SK-N-SH (cell line): Measurements from ENCODE around the gene KRT20. TPM values are rescaled to one million over a fixed set of nuclear protein-coding genes. Genes with fewer than 3 reads are reported as not detected.
"Not testable (repeated sequence)": the region's sequence is repeated elsewhere in the genome, so short reads cannot be mapped to it uniquely, and the experiment has no call there.

Experiments
- CTCF ChIA-PET: fragments of 300-600, 350-600 bp; formaldehyde crosslinking; extraction: SDS; loops from one replicate; lab custom pipeline; 2021; lab: Yijun Ruan, JAX
- POLR2A ChIA-PET: fragments of 350-600 bp; sonication (Branson Sonifier 250); formaldehyde crosslinking; extraction: SDS; loops from one replicate; lab custom pipeline; 2020; ENCODE audit warnings: antibody characterized with exemption, inconsistent platforms; lab: Yijun Ruan, JAX
- DNase-seq: peaks from one replicate; pipeline ENCODE4 v3.0.0; 2012
- H2AFZ ChIP-seq: fragments of 200-600 bp; sonication (generic); 2 replicates; pipeline ENCODE4 v1.8.1; 2016; ENCODE audit warnings: antibody characterized with exemption, mild to moderate bottlenecking, low read depth
- H3F3A ChIP-seq: fragments of 200-600 bp; sonication (generic); replicated peaks from 2 replicates; pipeline ENCODE3; 2016; ENCODE audit warnings: antibody characterized with exemption, mild to moderate bottlenecking; ENCODE audit not compliant: insufficient read depth
- H3K27ac ChIP-seq, 2 experiments: fragments of 200-500 bp in 1 of 2; fragments of 200-600 bp in 1 of 2; sonication (Bioruptor generic) in 1 of 2; sonication (generic), shearing (Covaris generic) in 1 of 2; 2 replicates each; pipeline versions ENCODE4 v1.5.1 to v1.6.1; 2014 to 2016; ENCODE audit warnings: low read depth in 2 of 2, inconsistent platforms in 1 of 2, low read length in 1 of 2, mild to moderate bottlenecking in 1 of 2, mixed read lengths in 1 of 2
- H3K27me3 ChIP-seq: fragments of 200-600 bp; sonication (generic), shearing (Covaris generic); 2 replicates; pipeline ENCODE4 v1.6.1; 2016; ENCODE audit warnings: mixed run types; ENCODE audit not compliant: insufficient read depth
- H3K36me3 ChIP-seq, 2 experiments: fragments of 200-500 bp in 1 of 2; fragments of 200-600 bp in 1 of 2; sonication (Bioruptor generic) in 1 of 2; sonication (generic) in 1 of 2; replicated peaks in 1 of 2; 2 replicates each; pipeline versions ENCODE3 to v1.5.1; 2014 to 2016; ENCODE audit warnings: low read length in 1 of 2, mild to moderate bottlenecking in 1 of 2; ENCODE audit not compliant: insufficient read depth in 2 of 2, control insufficient read depth in 1 of 2
- H3K4me1 ChIP-seq, 2 experiments: fragments of 200-500 bp in 1 of 2; fragments of 200-600 bp in 1 of 2; sonication (Bioruptor generic) in 1 of 2; sonication (generic), shearing (Covaris generic) in 1 of 2; 2 replicates each; pipeline versions ENCODE4 v1.5.1 to v1.6.1; 2014 to 2016; ENCODE audit warnings: low read depth in 1 of 2, low read length in 1 of 2, mixed run types in 1 of 2; ENCODE audit not compliant: insufficient read depth in 2 of 2, control insufficient read depth in 1 of 2
- H3K4me2 ChIP-seq: fragments of 200-600 bp; sonication (generic), shearing (Covaris generic); 2 replicates; pipeline ENCODE4 v1.6.1; 2017; ENCODE audit warnings: mixed run types
- H3K4me3 ChIP-seq, 2 experiments: fragments of 200-500 bp in 1 of 2; fragments of 200-600 bp in 1 of 2; sonication (Bioruptor generic) in 1 of 2; sonication (generic), shearing (Covaris generic) in 1 of 2; 2 replicates each; pipeline versions ENCODE4 v1.5.1 to v1.8.1; 2014 to 2016; ENCODE audit warnings: low read depth in 2 of 2, inconsistent platforms in 1 of 2, low read length in 1 of 2, mild to moderate bottlenecking in 1 of 2, mixed read lengths in 1 of 2, moderate library complexity in 1 of 2
- H3K79me2 ChIP-seq: fragments of 200-600 bp; sonication (generic); 2 replicates; pipeline ENCODE4 v1.8.1; 2017; ENCODE audit warnings: mild to moderate bottlenecking; ENCODE audit not compliant: insufficient read depth
- H3K9ac ChIP-seq: fragments of 200-600 bp; sonication (generic); 2 replicates; pipeline ENCODE4 v1.6.1; 2017; ENCODE audit warnings: mixed run types
- H3K9me2 ChIP-seq: fragments of 200-600 bp; sonication (generic); 2 replicates; pipeline ENCODE4 v1.6.1; 2017; ENCODE audit warnings: mixed run types
- H3K9me3 ChIP-seq: fragments of 200-600 bp; sonication (generic); 2 replicates; pipeline ENCODE4 v1.6.1; 2017; ENCODE audit warnings: mixed run types, mild to moderate bottlenecking, moderate library complexity
- H4K20me1 ChIP-seq: fragments of 200-600 bp; sonication (generic); 2 replicates; pipeline ENCODE4 v1.6.1; 2017; ENCODE audit warnings: mild to moderate bottlenecking, mixed run types; ENCODE audit not compliant: insufficient read depth
- CHD2 ChIP-seq: fragments of 150-350 bp; IDR thresholded peaks from 2 replicates; pipeline ENCODE4 v1.6.1; 2018; ENCODE audit warnings: low read length; ENCODE audit not compliant: partially characterized antibody
- ELF1 ChIP-seq: IDR thresholded peaks from 2 replicates; pipeline ENCODE4 v1.4.0; 2012
- GABPA ChIP-seq: IDR thresholded peaks from 2 replicates; pipeline ENCODE4 v1.4.0; 2012; ENCODE audit warnings: low read depth, mild to moderate bottlenecking
- IRF3 ChIP-seq: fragments of 150-350 bp; IDR thresholded peaks from 2 replicates; pipeline ENCODE4 v1.6.1; 2016; ENCODE audit warnings: mild to moderate bottlenecking, low read depth, low read length
- POLR2AphosphoS5 ChIP-seq: IDR thresholded peaks from 2 replicates; pipeline ENCODE4 v1.6.1; 2012; ENCODE audit warnings: low read depth, low read length
- USF1 ChIP-seq: IDR thresholded peaks from 2 replicates; pipeline ENCODE4 v1.4.0; 2012; ENCODE audit warnings: low read depth, borderline replicate concordance
- USF2 ChIP-seq: fragments of 150-350 bp; IDR thresholded peaks from 2 replicates; pipeline ENCODE4 v1.6.1; 2017; ENCODE audit warnings: antibody characterized with exemption, low read length, low read depth, borderline replicate concordance
- ZBTB33 ChIP-seq: IDR thresholded peaks from 2 replicates; pipeline ENCODE4 v1.4.0; 2012; ENCODE audit warnings: low read depth, borderline replicate concordance
- WGBS: methylation state at CpG from one replicate; pipeline ENCODE4 v1.1.6; 2017; ENCODE audit warnings: low lambda C conversion rate; 5-methylcytosine and 5-hydroxymethylcytosine counted together
- polyA plus RNA-seq, 3 experiments: library from polyadenylated mRNA; depleted of rRNA; stranded (reverse); fragments of >200 nt; gene quantifications; 2 replicates each; pipeline ENCODE4 v1.2.3, GENCODE V29; 2012

KRT20 gene
- polyA plus RNA-seq, 1 of the 3 experiments (the other 2 are of a cell fraction): not detected

GRCh38 chr17:40859536-40859935, 25.5 kb downstream of the KRT20 start:
- no peaks in the 10 kb centered on the region for H3K9me3 ChIP-seq
- H3K4me2 ChIP-seq: no peak overlapping the region
- ChIA-PET CTCF (interaction anchor here (1.0 kb wide), 1 partner anchor 803 kb away, joined by 3 read pairs; no protein-coding TSS in a partner anchor), POLR2A (no interaction called here)
- no peaks in the 10 kb centered on the region; the same call in 1 of the 2 replicates for H3K27me3 ChIP-seq
- no peaks in the 10 kb centered on the region for H3K9me2 ChIP-seq
- DNase-seq: no peak
- H3K4me1 ChIP-seq: peaks cover 6 to 8% of the 10 kb centered on the region in 2 experiments; a peak in 2 of 4 replicates
- peaks cover 6% of the 10 kb centered on the region for H3F3A ChIP-seq
- no peaks in the 10 kb centered on the region for H4K20me1 ChIP-seq
- no peak overlapping the region for H3K27ac ChIP-seq
- TF ChIP-seq USF2 (no peak), USF1 (no peak), GABPA (no peak), POLR2AphosphoS5 (no peak), IRF3 (no peak), ELF1 (no peak), CHD2 (no peak), ZBTB33 (no peak)
- WGBS: 38% methylated on average over 2 of the region's 2 CpGs
- H3K79me2 ChIP-seq: no peaks in the 10 kb centered on the region
- no peak overlapping the region for H2AFZ ChIP-seq
- H3K9ac ChIP-seq: no peak overlapping the region
- H3K36me3 ChIP-seq: no peaks in the 10 kb centered on the region
- H3K4me3 ChIP-seq: no peak overlapping the region

- H3K79me2 ChIP-seq, H2AFZ ChIP-seq, H3K27me3 ChIP-seq, H3K9me2 ChIP-seq, H4K20me1 ChIP-seq, H3K9me3 ChIP-seq, H3K4me2 ChIP-seq, H3K4me3 ChIP-seq, POLR2A ChIA-PET, H3K27ac ChIP-seq, H3K4me1 ChIP-seq, H3K36me3 ChIP-seq, DNase-seq, H3K9ac ChIP-seq: not testable (repeated sequence)
- 72% methylated on average over 2 of the region's 2 CpGs for WGBS
- peaks cover 13% of the 10 kb centered on the region for H3F3A ChIP-seq
- CTCF ChIA-PET: interaction anchor here (0.9 to 4.9 kb wide), 4 partner anchors 9 to 807 kb away, joined by 3 to 37 read pairs (median 9); partner anchors contain the start of gene KRT12
Measured at GRCh38 chr17:40858667-40859066, 26.4 kb downstream of the KRT20 start.
